ENCODE results near the gene GRM5. TPM values are rescaled to one million over a fixed set of nuclear protein-coding genes. Genes with fewer than 3 reads are reported as not detected.

Gene GRM5
- total RNA-seq, 1 experiment from 2014 or later, result not detected

DNA sequence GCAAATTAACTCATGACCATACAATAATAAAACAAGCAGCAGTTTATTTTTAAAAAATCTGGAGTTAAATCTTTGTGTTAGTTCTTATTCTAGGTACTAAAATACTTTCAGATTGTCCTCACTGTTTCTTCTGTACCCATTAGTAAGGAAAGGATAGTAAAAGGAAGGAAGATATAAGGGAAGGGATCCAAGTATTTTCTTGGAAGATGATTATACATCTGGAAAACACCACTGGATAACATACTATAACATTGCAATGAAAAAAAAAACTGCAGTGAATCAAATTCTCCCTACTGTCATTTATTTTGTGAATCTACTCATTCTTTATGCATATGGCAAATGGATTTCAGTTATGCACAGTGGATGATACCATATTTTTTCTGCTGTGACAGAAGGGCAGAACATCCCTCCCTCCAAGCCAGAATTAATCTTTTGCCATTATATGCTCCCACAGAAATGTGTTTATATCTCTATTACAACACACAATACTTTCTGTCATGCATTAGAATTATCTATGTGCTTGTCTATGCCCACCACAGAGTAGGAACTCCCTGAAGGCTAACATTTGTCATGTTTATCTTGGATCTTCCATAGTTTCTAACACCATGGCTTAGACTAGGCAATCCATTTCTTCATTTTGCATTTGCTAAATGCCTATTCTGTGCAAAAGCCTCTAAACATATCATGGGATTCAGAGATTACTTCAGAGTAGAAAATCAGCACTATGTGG, 446.0 kb downstream of the GRM5 start:
- DNase-seq (ENCODE audit: low spot score), result no peak

DNA sequence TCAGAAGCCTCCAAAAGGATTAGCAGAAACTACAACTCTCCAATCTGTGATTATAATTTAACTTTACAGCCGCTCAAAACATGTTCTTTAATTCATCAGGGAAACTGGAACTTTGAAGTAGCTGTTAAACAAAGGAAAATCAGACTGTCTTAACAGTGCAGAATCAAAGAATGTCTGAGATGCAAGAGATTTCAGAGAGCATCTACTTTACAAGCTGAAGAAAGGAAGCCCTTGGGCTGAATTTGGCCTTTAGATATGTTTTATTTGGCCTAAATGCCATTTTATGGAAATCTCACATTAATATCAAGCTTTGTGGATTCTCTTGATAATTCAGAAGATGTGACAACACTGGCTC, 446.7 kb downstream of the GRM5 start:
- DNase-seq (ENCODE audit: low spot score), result no peak

DNA sequence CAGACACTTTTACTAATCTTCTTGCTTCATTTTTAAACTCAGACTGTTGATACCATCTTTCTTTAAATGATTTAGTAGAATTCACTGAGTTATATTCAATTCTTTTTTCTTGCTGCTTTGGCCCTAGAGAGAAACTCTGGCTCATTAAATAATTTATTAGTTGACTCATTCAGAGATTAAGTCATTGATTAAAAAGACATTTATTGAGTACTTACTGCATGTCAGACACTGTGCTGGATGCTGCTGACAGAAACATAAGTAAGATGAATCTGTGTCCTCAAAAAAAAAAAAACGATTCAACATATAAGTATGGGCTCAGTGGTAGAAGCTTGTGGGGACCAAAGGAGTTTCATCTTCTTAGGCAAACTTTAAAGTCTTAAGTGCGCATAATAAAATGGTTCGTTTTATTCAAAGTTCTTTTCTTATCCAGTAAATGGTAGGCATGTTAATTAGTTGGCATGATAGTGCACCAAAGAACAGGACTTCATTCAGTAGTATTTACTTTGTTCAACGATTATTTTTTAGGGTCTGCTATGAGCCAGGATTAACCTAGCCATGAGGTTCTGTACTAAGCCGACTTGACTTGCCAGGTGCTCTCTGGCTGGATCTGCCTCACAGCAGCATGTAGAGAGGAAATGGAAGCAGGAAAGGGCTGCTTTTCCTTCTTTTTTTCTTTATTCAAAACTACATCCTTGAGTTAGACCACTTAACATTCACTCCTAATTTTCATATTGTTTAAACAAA, 447.3 kb downstream of the GRM5 start:
- DNase-seq (ENCODE audit: low spot score), result no peak

DNA sequence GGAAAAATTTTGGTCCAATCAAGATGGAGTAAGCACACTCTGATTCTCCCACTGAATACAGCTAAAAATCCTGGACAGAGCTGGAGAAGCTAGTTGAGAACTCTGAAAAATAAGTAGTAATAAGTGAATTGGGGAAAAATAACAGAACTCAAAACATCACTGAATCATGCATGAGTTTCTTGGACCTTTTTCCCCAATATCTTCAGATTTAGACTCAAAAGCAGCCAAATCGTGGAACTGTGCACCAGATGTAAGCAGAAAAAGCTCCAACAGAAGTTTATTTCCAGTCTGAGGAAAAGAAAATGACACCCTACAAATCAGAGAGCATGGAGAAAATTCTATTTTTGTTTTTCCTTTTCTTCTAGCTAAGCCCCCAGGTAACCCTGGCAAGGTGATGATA, 448.6 kb downstream of the GRM5 start:
- no peak for DNase-seq (ENCODE audit: low spot score)

DNA sequence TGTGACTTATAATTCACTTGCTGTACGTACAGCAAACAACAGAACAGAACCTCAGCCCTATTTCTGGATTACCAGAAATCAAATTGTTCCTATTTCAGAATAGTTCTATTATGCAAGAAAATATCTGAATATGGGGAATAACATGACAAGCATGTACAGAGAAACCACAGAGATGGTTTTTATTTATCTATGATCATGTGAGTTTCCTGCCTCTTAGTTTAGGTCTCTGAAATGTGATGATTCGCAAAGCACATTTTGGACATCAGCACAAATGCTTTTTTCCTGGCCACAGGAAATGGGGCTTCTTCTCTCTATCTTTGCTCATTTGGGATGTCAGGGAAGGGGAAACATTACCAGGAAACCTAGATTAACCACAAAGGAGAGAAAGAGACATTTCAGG, 461.5 kb downstream of the GRM5 start:
- no peak for DNase-seq (ENCODE audit: low spot score)

DNA sequence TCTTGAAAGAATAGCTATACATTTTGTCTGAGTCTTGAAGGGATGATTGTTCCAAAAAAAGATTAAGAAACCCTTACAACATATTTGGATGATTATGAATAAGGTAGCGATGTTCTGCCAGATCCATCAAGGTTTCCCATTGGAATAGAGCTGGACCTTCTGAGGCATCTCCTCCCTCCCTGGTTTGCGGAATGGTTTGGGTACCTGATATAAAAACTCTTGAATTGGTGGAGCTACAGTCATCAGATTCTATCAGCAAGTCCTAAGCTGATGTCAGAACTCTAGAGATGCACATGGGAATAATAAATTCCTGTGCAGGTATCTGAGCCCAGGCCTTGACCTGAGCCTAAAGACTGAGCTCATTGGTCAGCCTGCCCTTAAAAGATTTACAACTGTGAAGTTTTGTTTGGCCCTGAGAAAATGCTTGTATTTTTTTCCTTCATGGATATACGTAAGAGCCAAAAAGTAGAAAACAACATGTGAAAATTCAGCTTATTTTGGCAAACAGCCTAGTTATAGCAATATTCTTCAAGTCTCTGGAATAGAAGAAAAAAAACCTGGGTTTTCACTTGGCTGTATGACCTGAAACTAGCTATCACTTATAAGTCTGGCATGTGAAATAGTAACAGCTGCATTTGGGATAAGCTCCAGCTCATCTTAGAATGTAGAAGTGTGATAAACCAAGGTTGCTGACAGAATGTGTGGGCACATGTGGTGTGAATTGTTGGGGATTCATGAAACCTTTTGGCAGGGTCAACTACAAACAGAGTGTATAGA, 462.5 kb downstream of the GRM5 start:
- no peak for DNase-seq (ENCODE audit: low spot score)

DNA sequence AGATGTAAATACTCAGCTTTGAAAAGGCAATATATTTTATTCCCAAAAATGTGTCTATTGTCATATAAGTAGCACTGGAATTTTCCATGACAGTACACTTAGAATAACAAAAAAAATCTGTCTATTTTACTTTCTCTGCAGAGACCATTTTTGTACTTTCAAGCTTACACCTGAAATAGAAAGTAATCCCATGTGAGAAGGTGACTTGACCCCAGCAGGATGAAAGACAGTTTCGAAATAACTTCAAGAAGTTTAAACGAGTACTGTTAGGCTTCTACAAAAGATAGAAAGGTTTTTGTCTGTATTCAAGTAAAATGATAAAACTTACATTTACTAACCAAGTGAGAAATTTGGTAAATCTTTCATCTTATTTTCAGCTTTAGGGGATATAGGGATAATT, 468.4 kb downstream of the GRM5 start:
- no peak for DNase-seq (ENCODE audit: low spot score)

DNA sequence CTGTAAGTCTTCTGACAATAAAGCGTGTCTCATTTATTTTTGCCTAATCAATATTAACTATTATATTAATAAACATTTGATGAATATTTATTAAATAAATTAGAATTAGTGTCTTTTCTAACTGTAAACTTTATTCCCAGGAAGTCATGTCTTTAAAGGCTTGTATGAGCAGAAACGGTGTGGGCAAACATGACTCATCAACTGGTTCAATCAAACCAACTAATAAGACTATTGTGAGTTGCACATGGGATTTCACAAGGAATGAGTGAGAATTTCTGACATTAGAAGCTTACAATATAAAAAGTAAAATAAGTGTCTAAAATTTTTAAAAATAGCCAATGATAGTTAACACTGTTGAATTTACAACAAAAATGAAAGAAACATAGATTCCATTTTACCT, 469.0 kb downstream of the GRM5 start:
- no peak for DNase-seq (ENCODE audit: low spot score)

DNA sequence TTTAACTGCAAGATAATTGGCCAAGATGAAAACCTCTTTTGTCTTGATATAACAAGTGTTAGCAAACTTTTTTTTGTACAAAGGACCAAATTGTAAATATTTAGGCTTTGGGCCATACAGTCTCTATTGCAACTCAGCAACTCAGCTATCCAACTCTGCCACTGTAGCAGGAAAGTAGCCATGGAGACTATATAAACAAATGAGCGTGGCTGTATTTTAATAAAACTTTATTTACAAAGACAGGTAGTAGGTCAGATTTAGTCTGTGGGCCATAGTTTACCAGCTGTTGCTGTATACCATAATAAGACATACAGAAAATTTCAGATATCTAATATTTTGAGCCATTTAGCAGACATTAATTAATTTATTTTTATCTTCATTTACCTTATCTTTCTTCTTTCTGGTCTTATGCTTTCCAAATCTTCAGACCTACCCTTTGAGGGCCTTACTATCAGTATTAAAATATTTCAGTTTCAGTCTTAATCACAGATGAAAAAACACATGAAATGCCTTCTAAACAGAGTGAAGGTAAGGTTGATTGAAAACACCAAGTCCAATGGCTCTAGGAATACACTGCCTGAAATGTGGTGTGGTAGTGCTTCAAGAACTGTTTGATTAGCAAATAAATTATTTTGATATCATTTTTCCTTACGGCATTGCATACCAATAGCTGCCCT, 471.4 kb downstream of the GRM5 start:
- DNase-seq (ENCODE audit: low spot score), result no peak

DNA sequence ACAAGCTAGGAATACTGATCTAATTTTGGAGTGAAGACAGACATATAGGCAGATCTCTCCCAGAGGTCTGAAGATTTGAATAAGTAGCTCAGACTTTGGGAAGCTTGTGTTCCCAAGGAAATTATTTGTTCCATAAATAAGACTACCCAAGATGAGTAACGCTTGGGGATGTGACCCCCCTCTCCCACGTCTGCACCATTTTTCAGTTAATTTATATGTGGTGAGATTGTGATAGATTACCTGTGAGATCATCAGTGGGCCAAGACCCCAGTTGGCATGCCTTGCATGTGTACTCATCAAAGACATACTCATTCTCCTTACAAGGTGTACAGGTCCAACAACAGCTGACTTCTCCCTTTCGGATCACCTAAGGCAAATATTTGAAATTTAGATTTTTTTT, 475.4 kb downstream of the GRM5 start:
- DNase-seq (ENCODE audit: low spot score), result no peak

DNA sequence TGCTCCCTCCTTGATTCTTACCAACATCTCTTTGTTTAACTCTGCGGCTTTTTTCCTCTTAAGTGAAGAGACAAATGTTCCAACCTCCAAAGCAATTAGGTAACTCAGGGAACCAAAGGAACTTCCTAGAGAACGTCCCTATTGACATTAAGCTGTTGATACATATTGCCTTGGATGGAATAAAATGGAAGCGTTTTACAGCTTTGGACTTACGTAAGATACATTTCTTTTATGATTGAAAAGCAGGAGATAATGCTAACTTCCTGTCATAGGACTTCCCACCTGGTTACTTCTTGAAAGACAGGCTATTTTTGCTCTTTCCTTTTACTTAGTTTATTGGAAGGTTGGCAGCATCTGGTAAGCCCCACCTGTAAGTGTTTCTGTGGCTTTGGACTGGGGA, 482.5 kb downstream of the GRM5 start:
- DNase-seq (ENCODE audit: low spot score), result no peak

DNA sequence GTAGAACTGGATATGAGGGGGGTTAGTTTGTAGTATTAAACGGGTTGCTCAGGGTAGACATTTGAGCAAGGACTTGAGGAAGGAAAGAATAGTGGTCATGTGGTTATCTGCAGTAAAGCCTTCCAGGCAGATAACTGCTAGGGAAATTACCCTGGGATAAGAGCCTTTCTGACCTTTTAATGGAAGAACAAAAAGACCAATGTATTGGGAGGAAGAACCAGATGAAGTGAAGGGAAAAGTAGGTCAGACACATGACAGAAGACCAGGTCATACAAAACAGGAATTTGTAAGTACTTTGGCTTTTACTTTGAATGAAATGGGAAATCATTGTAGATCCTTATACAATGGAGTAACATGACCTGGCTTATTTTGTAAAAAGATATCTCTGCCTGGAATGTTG, 486.3 kb downstream of the GRM5 start:
- no peak for DNase-seq (ENCODE audit: low spot score)

DNA sequence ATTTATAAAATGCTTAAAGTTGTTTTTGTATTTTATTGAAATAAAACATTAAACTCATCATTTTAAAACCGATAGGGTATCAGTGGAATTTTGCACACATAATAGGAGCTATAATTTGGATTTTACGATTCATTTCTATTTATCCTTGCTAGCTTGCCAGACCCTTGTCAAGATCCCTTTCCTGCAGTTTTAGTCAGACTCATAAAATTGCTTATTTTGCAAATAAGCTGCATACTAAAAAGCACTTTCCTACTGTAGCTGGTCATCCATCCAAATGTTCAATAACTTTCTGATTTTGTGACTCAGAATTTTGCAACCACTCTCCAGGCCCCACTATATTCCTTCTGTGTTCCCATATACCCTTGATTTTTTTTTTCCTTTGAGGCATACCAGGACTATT, 489.0 kb downstream of the GRM5 start:
- no peak for DNase-seq (ENCODE audit: low spot score)

DNA sequence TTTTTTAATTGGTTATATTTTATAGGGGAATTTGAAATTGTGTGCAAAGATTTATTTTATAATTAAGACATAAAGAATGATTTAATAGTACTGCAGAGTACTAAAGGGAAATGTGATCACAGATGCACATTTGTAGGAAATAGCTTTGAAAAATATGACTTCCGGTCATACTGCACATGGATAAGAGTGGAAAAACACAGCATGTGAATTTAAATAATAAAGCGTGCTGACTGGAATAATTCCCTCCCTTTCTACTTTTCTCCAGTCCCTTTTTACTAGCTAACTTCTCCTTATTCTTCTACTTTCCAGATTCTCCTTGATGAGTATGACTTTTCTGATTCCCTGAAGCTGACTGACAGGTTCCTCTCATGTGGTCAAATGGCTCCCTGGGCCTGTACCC, 489.9 kb downstream of the GRM5 start:
- no peak for DNase-seq (ENCODE audit: low spot score)

DNA sequence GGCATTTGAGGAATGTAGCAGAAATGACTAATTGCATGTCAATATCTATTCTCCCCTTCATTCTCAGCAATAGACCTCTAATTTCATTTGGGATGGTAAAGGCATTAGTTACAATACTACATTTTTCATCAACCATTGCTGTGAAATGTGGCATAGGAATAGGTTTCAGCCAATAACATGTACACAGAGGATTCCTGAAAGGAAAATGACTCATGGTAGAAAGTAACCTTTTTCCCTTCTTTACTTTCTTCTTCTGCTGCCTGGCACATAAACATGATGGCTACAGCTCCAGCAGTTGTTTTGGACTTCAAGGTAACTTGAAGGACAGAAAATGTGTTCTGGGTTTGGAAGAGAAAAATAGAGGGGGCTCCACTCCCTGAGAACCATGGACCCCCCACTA, 496.4 kb downstream of the GRM5 start:
- no peak for DNase-seq (ENCODE audit: low spot score)

DNA sequence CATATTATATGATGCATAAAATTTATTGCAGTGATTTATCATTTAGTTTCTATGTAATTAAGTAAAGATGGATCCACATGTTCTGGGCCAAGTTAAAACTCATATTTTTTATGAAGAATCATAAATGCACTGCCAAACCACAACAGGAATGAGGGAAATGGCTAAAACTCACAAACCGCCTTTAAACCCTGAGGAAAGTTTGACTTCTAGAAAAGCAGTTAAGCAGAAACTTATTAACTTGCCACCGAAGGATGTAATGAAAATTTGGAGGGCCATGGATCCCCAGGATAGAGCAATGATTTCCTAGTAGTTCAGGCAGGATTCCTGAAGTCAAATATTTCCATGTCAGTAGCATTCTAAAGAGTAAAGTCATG, 510.0 kb downstream of the GRM5 start:
- DNase-seq (ENCODE audit: low spot score), result peak; percentile 9

DNA sequence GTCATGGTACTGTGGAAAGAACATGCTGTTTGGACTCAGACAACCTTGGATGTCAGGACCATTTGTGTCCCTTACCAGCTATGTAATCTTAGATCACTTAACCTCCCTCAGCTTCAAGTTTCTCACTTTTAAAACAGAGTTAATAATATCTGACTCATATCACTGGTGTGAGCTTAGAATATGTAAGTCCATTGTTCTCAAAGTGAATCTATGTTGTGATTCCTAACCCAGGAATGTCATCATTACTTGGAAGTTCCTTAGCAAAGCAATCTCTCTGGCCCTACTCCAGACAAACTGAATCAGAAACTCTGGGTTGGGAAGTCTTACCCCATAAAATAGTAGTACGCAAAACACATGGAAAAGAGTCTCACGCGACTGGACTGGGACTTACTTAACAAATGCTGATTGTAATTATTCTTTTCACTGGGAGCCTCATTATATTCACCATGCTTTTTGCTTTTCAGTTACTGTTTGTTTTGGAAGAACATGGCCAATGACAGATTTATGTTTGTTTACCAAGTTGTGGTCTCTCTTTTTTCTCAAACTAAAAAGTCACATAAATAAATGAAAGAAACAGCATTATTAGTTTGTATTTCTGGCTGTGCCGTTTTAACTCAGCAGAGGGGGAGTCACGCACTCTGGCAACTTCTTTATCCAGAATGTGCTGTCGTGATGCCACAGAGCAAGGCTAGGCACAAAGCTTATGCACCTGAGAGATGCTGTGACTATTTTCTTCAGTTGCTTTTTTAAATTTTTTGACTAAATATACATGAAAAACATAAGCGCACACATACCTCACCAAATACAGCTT, 510.6 kb downstream of the GRM5 start:
- peak; percentile 97 for DNase-seq (ENCODE audit: low spot score)

DNA sequence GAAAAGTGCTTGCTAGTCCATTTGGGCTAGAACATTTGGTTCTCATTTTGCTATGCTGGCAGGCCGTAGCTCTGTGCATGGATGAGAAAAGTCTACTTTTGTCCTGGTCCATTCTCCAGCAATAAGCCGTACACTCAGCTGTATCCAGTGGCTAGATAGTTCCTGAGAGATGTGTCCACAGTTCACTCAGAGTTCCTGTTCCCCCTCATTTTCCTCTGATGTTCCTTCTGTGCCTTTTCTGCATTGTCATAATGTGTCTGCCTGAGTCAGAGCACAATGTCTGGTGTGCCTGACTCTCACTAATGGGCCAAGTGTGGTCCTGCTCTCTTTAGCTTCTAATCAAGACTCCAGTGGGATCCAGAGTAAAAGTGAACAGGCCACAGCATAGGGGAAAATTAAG, 512.6 kb downstream of the GRM5 start:
- DNase-seq (ENCODE audit: low spot score), result no peak

DNA sequence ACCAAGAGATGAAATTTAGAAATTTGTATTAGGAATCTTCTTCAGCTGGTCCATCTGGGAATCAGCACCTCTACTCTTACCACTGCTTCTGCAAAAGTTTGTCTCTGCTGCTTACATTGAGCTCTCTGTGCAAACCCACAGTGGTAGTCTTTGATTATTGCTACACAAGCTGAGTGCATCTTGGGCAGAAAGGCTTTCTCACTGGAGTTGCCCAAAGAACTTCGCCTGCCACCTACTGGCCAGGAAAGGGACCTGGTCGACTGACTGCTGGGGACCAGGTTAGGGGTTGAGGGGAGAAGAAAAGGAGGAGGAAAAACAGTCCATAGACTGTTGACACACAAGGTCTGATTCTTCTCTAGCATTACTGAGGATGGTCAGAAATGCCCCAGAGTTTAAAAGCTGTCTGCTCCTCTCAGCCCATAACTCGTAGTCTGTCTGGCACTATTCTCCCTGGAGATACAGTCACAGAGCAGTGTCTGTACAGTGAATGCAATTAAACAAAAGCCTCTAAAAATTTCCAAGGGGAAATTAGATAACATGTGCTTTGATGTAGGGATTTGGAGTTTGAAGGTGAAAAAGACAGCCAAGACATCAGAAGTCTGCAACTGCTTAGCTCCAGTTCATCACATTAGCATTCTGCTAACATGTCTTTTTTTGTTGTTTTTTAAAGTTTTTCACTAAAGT, 513.3 kb downstream of the GRM5 start:
- peak; percentile 69 for DNase-seq (ENCODE audit: low spot score)

DNA sequence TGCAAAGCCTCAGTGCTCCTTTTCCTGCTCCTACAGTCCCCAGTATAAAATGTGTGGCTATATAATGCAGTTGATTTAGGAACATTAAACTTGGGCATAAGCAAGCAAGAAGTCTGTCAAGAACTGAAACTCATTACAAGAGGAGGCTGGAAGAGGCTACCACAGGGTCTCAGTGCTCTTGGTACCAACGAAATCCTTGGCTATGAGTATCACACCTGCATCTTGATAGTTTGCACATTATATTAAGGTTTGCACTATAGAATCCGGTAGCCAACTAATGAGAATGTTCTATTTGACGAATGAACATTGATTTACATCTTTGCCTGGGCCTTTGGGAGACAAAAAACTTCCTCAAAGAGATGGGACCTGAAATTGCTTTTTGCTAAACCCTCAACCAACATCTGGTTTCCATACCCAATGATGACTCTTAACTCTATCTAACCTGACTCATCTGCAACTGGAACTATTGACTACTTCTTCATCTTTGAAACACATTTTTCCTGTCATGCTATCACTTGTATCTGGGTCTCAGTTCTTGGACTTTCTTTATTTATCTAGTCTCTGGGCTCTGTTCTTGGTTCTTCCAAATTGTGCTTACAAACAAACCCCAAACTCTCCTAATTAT, 521.0 kb downstream of the GRM5 start:
- DNase-seq (ENCODE audit: low spot score), result no peak

Measured in H4 (cell line).